ENCODE measurements around the gene HOXD10. TPM values are rescaled to one million over a fixed set of nuclear protein-coding genes. Genes with fewer than 3 reads are reported as not detected.

The HOXD10 gene
- total and polyA plus RNA-seq, 2 of the 13 experiments (the other 11 are each of a cell fraction or from before 2014, with no cell fraction given), result not detected

- TF ChIP-seq ZNF75D (CRISPR knock-in tag; IDR thresholded peaks at IDR 0.05; ENCODE audit: borderline replicate concordance), result no peak
- no peak for TF ChIP-seq ZSCAN5A (CRISPR knock-in tag; IDR thresholded peaks at IDR 0.05; ENCODE audit: borderline replicate concordance)
- TF ChIP-seq RAD51 (IDR thresholded peaks at IDR 0.05; ENCODE audit: borderline replicate concordance), result no peak
- no peak for TF ChIP-seq POLR2AphosphoS2 (IDR thresholded peaks at IDR 0.05; ENCODE audit: low read depth, low read length)
- TF ChIP-seq ZNF234 (CRISPR knock-in tag; conservative IDR thresholded peaks at IDR 0.05), result no peak
- 0 out of 2 replicates have a peak, but pooled peaks have one; percentile 13 for TF ChIP-seq ZNF558 (CRISPR knock-in tag; IDR thresholded peaks at IDR 0.05; ENCODE audit: borderline replicate concordance)
- TF ChIP-seq ONECUT2 (CRISPR knock-in tag; IDR thresholded peaks at IDR 0.05), result no peak
- no peak for TF ChIP-seq ZUFSP (CRISPR knock-in tag; IDR thresholded peaks at IDR 0.05; ENCODE audit: borderline replicate concordance)
- peak; percentile 44; the same call in 1 of the 2 replicates for TF ChIP-seq ZNF580 (CRISPR knock-in tag; IDR thresholded peaks at IDR 0.05; ENCODE audit: borderline replicate concordance, low read depth)
- TF ChIP-seq NCOA2 (CRISPR knock-in tag; IDR thresholded peaks at IDR 0.05), result no peak
- TF ChIP-seq NFRKB (IDR thresholded peaks at IDR 0.05), result no peak
- TF ChIP-seq CAMTA2 (CRISPR knock-in tag; IDR thresholded peaks at IDR 0.05; ENCODE audit: borderline replicate concordance), result peak; percentile 51; the same call in 1 of the 2 replicates
- no peak for TF ChIP-seq LRRFIP1 (CRISPR knock-in tag; conservative IDR thresholded peaks at IDR 0.05)
- no peak for TF ChIP-seq REL (CRISPR knock-in tag; conservative IDR thresholded peaks at IDR 0.05)
- no peak for TF ChIP-seq ZNF503 (CRISPR knock-in tag; IDR thresholded peaks at IDR 0.05)
- 0 out of 2 replicates have a peak, but pooled peaks have one; percentile 30 for TF ChIP-seq TBP (CRISPR knock-in tag; IDR thresholded peaks at IDR 0.05)
- no peak for TF ChIP-seq KLF15 (CRISPR knock-in tag; IDR thresholded peaks at IDR 0.05; ENCODE audit: borderline replicate concordance)
- TF ChIP-seq ZBTB3 (CRISPR knock-in tag; IDR thresholded peaks at IDR 0.05; ENCODE audit: borderline replicate concordance, low read depth), result no peak
- TF ChIP-seq NRL (CRISPR knock-in tag; IDR thresholded peaks at IDR 0.05; ENCODE audit: borderline replicate concordance), result peak; percentile 38; the same call in 1 of the 2 replicates
- 0 out of 2 replicates have a peak, but pooled peaks have one; percentile 54 for TF ChIP-seq ZIK1 (CRISPR knock-in tag; IDR thresholded peaks at IDR 0.05; ENCODE audit: borderline replicate concordance, low read depth)
These were observed 28.3 kb upstream of the HOXD10 start (continued) for GRCh38 chr2:176088048-176088936.

Measured in HepG2 (cell line).